ENCODE data around the gene ADAMTS8.

GRCh38 chr11:130452940-130453339, 24.5 kb upstream of the ADAMTS8 start:
- no peak for TF ChIP-seq TAF1 (IDR thresholded peaks at IDR 0.05; ENCODE audit: borderline replicate concordance, insufficient read depth, low read length)
- no peak for TF ChIP-seq REST (IDR thresholded peaks at IDR 0.05; ENCODE audit: insufficient read depth in 1 of 2, low read depth in 2 of 2, low read length in 2 of 2)
- TF ChIP-seq SIN3A (IDR thresholded peaks at IDR 0.05; ENCODE audit: borderline replicate concordance, insufficient read depth, low read length), result no peak

Measured in PFSK-1 (cell line).